CD4-positive, alpha-beta T cell treated with Interleukin-1 beta for 1 hour (primary cell): ENCODE measurements around the gene MED13L.
"Not testable (repeated sequence)": the region's sequence is repeated elsewhere in the genome, so short reads cannot be mapped to it uniquely, and the experiment has no call there.

Experiments
- DNase-seq, 2 donors: peaks; one replicate each; pipeline ENCODE4 v3.0.0-alpha.2; 2020 to 2022

MED13L gene

DNA sequence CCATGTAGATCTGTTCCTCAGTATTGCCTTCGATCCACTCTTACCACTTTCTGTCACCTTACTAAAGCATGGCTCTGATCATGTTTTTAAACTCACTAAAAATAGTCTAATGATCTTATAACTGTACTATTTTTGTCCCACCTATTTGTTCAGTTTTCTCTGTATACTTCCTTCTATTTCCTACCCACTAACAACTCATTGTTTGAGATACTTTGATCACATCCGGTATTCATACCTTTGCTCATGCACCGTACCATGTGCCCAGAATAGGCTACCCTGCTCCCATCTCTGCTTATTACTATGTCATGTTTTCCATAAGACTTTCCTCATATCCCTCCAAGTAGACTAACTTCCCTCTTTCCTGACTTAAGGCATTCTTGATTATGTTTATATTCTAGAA, 128.6 kb downstream of the MED13L start:
- DNase-seq = no peak

DNA sequence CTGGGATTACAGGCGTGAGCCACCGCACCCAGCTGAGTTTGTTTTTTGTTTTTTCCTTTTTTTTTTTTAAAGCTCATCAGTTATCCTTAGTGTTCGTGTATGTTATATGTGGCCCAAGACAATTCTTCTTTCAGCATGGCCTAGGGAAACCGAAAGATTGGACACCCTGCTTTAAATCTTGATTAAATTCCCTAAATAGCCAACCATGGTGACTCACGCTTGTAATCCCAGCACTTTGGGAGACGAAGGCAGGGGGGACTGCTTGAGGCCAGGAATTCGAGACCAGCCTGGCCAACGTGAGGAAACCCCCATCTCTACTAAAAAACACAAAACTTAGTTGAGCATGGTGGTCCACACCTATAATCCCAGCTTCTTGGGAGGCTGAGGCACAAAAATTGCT, 131.1 kb downstream of the MED13L start:
- DNase-seq = no peak

DNA sequence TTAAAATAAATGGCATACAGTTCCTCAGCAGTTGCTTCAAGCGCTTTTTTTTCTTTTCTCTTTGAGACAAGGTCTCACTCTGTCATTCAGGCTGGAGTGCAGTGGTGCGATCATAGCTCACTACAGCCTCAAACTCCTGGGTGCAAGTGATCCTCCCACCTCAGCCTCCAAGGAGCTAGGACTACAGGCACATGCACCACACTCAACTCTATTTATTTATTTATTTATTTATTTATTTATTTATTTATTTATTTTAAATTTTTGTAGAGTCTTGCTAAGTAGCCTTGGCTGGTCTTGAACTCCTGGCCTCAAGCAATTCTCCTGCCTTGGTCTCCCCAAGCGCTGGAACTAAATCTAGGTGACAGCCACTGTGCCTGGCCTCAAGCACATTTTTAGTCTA, 132.0 kb downstream of the MED13L start:
- DNase-seq = no peak

DNA sequence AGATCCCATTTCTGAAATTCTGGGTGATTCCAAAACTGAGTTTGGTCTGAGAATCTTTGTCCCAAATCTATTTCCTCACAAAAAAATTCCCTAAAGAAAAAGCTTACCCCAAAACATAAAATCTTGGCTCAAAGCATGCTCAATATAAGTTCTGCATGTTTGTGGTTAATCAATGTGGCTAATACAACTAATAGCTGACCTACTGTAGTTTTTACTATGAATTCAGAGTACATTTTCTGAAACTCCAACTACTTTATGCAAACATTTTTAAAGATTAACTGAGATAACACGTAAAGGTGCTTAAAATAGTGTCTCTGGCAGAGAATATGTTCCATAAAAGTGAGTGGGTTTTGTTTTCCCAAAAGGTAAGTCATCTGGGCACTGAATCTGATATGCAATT, 133.1 kb downstream of the MED13L start:
- no peak for DNase-seq

DNA sequence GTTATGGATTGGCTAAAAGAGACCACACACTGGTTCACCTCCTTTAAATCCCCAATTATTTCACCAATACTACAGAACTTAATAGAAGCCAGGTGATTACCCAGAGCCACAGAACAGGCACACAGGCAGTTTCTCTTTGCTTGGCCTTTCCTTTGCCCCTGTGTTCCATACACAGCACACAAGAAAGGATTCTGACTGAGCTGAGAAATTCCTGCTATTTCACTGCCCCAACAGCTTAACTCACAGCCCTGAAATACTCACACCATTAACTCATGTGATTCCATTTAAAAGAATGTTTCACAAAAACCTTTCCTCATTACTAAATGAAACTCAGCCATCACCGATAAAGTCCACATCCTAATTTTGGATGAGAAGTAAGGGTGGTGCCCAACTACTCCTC, 133.6 kb downstream of the MED13L start:
- DNase-seq = no peak

DNA sequence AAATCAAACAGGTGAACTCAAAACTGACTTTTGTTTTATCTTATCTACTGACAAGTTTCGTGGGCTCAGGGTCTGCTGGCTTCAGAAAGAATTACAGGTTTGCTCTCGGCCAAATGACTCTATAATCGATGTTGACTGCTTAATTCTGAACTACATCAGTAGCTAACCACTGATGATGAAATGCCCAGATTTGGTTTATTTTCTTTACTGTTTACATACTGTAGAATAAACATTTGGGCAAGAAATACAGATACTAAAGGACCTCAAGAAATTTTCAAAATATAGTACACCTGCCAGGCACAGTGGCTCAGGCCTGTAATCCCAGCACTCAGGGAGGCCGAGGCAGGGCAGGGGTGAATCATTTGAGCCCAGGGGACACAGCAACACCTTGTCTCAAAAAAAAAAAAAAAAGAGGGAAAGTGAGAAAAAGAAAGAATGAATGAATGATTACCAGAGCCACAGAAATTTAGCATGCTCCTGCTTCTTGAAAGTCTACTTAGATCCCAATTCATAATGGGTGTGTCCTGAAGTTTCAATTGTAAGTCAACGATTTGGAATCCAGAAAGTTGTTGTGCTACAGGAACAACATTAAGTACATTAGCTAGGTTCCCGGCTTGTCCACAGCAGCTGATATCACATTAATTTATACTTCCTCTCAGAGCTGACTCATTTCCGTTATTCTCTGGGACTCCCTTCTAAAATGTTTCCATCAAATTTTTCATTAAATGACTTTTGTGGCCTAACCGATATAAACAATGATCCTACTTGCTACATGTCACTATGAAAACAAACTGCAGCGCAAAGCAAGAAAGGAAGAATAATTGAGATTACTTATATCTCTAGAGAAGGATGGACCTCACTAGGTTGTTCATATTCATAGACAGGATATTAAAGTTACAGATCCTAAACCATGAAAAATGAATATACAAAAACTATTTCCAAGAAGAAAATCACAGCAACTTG, 134.3 kb downstream of the MED13L start:
- DNase-seq = peak in 1 of 2 donors; percentile 6

DNA sequence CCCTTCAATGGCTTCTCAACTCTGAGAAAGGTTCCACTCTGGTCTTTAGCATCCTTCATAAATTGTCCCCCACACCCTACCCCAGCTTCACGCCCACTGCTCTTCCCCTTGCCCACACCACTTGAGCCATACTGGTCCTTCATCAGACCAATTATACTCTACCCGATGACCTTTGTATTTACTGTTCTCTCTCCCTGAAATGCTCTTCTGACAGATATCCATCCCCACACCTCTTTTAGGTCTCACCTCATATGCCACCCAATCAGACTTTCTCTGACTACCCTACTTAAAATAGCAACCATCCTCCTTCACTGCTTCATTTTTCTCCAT, 135.7 kb downstream of the MED13L start:
- DNase-seq = no peak

DNA sequence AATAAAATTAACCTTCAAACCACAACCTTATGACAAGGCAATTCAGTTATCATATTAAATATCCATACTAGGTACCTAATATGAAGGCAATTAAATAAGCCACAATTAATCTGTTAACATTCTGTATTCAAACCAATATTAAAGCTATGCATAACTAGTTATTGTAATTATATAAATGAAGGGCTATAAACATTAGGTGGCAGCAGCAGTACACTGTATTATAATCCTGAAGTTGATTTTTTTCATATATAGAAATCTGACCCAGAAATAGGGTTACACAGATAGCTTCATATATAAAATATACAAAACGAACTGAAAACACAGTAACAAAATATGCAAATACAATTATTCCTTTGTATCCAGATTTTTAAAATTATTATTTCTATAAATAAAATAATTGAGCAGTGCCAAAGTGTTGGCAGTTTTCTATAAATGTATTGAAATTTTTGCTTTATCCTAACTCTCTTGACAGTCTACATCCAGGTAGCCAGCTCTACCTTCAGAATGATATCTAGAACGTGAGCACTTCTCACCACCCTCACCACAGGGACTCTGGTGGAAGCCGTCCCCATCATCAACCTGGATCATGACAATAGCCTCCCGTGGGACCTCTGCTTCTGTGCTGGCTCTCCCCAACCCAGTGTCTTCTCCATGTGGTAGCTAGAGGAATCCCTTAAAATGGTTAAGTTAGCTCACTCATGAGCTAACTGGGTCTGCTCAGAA, 136.2 kb downstream of the MED13L start:
- DNase-seq = peak in 1 of 2 donors; percentile 12

DNA sequence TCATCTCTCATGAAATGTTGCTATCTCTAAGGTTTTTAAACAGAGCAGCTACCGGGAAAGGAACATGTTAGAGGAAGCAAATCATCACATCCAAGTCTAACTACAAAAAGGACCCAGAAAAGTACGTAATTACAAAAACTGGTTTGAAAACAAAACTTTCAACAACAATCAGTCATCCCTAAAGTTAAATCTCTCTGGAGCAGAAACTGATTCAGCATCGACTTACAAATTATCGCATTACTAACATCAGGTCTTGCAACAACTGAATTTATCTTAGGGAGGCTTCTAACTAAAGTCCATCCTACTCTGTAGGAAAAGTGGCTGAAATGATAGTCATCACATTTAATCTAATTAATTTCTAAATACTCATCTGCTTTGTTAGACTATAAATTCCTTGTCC, 137.0 kb downstream of the MED13L start:
- no peak for DNase-seq

DNA sequence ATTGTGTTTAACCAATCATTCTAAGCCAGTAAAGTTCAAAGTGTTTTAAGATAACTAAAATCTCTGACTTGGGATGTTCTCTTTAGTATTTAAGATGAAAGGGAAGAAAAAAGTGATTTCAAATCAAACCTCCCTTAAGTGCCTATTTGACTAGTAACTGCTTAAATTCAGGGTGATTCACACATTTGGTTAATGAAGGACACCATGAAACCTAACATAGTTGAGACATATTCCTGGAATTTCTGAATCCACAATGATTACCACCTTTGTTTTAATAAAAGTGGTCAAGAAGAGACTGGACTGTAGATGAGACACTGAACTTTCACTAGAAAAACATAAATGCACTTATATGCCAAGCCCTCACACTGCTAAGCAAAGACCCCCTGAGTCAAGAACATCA, 138.7 kb downstream of the MED13L start:
- DNase-seq = no peak

DNA sequence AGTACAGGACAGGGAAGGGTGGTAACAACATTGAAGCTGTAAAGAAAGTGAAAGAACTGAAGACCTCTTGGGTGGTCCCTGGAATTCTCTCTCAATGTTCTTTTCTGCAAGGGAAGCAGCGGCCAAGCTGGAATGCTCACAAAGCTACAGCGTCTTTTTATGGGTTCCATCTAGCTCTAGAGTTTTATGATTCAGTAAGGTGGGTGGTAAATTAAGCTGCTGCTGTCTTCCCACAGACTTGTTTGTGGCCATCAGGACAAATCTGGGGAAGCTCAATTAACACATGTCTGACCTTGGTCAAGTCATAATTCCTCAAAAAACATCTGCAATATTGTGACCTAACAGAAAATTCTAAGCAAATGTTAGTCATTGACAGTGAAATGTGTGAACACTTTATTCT, 139.1 kb downstream of the MED13L start:
- no peak for DNase-seq

DNA sequence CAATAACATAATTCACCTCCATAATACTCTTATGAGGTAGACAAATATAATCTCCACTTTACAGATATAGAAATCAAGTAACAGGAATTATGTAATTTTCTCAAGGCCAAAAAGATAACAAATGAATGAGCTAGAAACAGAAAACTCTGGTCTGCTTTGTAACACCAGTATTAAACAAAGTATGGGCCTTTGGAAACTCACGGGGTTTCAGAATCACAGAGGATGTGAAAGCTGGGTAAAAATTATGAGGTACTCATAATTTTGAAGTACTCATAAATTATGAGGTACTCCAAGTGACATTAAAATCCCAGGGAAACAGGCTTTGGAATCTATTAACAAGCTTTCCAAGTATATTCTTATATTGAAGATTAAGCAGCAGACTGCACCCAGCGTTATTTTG, 140.2 kb downstream of the MED13L start:
- no peak for DNase-seq

DNA sequence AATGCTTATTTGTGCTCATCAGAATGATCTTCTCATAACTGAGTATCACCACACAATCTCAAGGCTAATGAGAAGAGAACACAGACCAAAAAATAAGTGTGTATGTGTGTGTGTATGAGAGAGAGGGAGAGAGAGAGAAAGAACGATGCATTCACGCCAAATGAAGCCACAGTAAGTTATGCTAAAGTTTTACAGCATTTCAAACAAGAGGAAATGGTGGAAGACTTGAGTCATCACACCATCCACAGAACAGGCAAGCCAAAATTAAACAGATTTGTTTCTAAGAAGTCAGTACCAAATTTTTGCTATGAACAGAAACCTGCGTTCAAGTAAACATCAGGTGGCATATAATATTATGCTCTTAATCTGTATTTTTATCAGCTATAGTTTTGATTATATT, 141.2 kb downstream of the MED13L start:
- no peak for DNase-seq

DNA sequence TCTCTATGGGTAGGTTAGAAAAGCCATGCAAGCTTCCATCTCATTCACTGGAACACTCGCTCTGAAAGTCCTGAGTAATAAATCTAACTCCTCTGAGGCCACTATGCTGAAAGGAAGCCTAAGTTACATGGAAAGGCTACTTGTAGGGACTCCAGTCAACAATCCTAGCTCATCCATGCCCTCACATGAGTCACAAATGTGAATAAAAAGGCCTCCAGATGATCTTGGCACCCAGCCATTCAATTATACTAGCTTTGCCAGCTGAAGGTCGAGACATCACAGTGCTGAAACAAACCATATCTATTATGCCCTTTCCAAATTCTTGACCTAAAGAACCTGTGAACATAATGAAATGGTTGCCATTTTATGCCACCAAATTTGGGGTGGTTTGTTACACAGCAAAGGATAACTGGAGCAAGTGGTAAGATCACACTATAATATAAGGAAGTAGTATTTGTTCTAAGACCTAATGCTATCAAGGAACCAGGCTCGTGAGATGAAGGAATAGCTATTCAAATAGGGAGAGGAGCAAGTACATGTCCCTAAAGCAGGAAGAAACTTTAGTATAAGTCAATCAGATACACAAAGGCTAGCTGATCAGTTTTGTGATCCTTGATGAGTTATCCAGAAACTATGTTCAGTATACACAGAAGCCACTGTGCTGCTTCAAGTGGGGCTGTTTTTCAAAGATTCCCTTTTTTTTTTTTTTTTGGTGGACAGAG, 142.1 kb downstream of the MED13L start:
- no peak for DNase-seq

DNA sequence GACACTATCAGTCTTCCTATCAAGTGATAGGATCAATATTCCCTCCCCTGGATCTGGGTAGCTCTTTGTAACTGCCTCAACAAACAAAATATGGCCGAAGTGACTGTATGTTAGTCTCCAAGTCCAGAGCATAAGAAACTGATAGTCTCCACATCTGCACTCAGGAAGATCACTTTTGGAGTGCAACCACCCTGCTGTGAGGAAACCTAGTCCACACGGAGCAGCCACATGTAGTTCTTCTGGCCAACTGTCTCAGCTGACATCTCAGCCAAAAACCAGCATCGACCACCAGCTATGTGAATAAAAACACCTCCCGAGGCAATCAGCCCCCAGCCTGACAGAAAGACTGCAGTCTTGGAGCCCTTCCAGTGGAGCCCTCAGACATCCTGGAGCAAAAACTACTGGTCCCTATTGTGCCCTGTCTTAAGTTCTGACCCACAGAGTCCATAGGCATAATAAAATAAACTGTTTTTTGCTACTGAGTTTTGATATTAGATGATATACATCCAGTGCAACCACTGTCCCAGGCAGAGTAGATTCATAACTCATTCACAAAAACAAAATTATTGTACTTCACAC, 143.8 kb downstream of the MED13L start:
- DNase-seq = no peak

DNA sequence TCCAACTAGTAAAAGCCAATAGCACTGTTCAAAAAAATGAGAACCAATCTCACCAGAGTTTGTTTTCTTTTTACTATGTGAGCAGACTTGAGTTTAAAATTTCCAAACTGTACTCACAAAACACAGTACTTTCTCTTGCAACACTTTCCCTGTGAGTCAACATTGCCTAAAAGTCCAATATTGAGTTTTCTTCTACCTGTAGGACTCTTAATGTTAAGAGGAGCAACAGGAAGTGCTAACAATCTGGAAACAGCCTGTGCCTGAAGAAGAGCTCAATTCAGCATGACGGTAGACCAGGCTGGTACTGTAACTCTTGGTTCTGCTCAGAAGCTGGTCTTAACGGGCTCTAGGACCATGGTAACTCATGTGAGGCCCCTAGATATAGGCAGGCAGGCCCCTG, 144.3 kb downstream of the MED13L start:
- no peak for DNase-seq

DNA sequence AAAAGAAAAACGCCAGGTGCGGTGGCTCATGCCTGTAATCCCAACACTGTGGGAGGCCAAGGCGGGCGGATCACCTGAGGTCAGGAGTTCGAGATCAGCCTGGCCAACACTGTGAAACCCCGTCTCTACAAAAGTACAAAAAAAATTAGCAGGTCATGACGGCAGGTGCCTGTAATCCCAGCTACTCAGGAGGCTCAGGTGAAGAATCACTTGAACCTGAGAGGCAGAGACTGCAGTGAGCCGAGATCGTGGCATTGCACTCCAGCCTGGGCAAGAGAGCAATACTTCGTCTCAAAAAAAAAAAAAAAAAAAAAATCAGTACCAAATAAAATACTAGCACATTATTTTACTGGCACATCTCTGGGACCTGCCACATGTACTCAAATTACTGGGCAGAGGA, 145.5 kb downstream of the MED13L start:
- DNase-seq = not testable (repeated sequence)

DNA sequence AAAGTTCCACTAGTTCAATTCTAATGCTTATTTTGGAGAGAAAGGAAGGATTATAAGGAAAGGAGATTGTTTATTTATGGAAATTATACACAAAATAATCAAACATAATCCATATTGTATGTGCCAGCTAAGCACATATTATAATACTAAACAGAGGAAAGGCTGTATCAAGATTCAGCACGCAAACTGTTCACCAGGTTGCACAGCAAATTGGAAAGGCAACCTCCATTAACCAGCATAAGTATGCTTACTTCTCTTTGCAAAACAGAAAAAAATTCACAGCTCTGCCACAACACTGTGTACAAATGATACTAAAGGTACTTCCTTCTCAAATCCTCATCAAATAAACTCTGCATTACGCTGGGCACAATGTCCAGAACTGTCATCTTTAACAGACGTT, 146.3 kb downstream of the MED13L start:
- DNase-seq = no peak

DNA sequence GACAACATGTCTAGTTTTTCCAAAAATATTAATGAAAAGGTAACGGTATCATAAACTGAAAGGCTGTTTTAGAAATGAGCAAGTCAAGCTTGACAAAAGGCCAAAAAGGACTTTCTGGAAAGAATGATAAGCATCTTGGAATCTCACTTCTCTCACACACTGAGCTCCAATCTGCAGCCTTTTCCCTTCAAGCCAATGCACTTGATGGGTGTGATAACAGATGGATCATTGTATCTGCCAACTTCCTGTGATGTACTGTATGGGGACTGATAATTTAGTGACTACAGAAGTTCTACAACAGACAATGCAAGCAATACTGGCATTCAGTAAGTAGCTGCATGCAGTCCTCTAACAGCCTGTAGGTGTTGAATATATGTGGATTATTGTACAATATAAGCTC, 147.1 kb downstream of the MED13L start:
- DNase-seq = no peak

DNA sequence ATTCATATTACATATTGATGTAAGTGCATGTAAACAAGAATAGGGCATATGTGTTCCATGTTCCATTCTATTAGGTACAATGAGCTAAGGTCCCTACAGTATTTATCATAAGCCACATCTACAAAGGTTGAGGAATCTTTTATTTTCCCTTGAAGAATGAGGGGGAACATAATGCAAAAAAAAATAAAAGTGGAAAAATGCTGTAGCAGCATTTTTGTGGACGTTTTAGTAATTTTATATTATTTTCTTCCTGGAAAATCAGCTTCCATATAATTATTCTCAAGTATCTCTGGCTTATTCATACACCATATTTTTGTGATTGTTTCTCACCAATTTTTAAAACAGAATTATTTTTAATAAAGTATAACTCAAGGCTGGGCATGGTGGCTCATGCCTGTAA, 148.7 kb downstream of the MED13L start:
- no peak for DNase-seq

DNA sequence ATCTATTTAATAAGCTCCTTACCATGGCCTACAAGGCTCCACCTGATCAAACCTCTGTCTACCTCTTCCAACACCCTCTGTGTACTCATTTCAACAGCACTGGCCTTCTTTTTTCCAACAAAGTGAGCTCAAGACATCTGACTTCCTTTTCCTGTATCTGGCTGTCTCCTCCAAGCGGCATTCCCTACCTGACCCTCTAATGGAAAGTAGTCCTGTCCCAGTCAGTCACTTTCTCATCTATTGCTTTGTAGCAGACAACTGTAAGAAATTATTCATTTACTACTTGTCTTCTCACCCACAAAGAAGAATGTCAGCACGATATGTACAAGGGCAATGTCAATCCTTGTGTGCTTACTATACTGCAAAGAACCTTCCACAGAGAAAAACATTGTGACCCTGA, 149.6 kb downstream of the MED13L start:
- no peak for DNase-seq

DNA sequence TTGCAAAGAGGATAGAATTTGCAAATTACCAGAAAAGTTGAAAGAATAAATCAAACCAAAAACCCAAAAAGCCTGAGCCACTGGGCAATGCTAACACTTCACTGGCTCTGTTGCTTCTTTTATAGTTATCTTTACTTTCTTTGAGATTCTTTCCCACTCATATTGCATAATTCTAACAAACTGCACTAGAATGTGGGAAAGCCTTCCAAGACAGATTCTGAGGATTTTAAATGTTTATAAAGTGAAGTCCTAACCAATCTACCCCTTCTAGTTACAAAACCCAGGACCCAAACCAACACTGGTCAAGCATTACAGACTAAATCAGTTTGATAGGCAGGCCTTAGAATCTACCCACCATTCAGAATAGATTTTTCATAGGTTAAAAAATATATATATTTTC, 150.9 kb downstream of the MED13L start:
- DNase-seq = no peak

DNA sequence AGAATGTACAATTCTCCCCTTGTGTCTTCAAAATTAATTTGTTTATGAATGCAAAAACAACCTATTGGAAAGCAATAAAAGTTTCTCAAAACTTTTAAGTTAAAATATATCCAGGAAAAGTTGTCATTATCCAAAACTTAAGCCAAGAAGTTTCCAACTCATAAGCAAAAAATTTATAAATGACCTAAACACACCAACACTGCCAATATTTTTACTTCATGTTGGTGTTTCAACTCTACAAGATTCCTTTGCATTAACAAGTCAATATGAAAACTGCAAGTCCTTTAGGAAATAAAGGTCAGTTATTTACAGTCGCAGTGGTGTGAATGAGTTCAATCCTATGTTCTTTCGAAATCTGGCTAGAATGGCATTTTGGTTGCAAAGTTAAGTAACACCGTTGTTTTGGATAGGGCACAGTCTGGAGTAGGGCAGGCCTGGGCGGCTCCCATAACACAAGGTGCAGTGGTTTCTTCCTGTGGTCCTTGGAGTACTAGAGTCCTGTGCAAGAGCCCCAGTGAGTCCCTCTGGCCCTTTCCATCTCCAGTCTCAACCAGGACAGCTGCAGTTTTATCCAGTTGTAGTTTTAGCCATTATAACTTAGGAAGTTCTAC, 151.4 kb downstream of the MED13L start:
- no peak for DNase-seq
